GM21526 (cell line): ENCODE data around the gene ADRA2B.
"Not testable (repeated sequence)": the region's sequence is repeated elsewhere in the genome, so short reads cannot be mapped to it uniquely, and the experiment has no call there.

Source experiments
- ATAC-seq: cut with Tn5 transposase; IDR thresholded peaks from one replicate; pipeline ENCODE4 v1.9.1; 2021; ENCODE audit warnings: moderate library complexity; ENCODE audit not compliant: unreplicated experiment, low FRiP score

ADRA2B gene

GRCh38 chr2:96150791-96151594 is 34.6 kb upstream of the ADRA2B start:
- no peak for ATAC-seq

GRCh38 chr2:96150007-96150640 is 33.8 kb upstream of the ADRA2B start:
- ATAC-seq: no peak

- ATAC-seq: peak; percentile 35
These were observed 32.2 kb upstream of the ADRA2B start for GRCh38 chr2:96148410-96149217.

GRCh38 chr2:96147593-96148201 is 31.3 kb upstream of the ADRA2B start:
- ATAC-seq: no peak

GRCh38 chr2:96146881-96147592 is 30.7 kb upstream of the ADRA2B start:
- ATAC-seq: no peak

- peak; percentile 29 for ATAC-seq
These were observed 29.9 kb upstream of the ADRA2B start for GRCh38 chr2:96146153-96146880.

GRCh38 chr2:96145848-96146152 is 29.4 kb upstream of the ADRA2B start:
- no peak for ATAC-seq

GRCh38 chr2:96145036-96145847 is 28.9 kb upstream of the ADRA2B start, which contains the start of gene DUSP2:
DUSP2 (minus strand) TSS chr2:96145440; CDS start chr2:96145354, 86 bp downstream.
- peak; percentile 43 for ATAC-seq

GRCh38 chr2:96144481-96145035 is 28.2 kb upstream of the ADRA2B start:
- ATAC-seq: no peak

- no peak for ATAC-seq
These were observed 27.6 kb upstream of the ADRA2B start for GRCh38 chr2:96143848-96144480.

GRCh38 chr2:96143231-96143847 is 27.0 kb upstream of the ADRA2B start:
- no peak for ATAC-seq

GRCh38 chr2:96142217-96143113 is 26.1 kb upstream of the ADRA2B start:
- ATAC-seq: no peak

GRCh38 chr2:96141624-96141967 is 25.2 kb upstream of the ADRA2B start:
- not testable (repeated sequence) for ATAC-seq

GRCh38 chr2:96140941-96141623 is 24.7 kb upstream of the ADRA2B start:
- no peak for ATAC-seq

- no peak for ATAC-seq
These were observed 22.9 kb upstream of the ADRA2B start for GRCh38 chr2:96139181-96139758.
